ENCODE results near the gene HS6ST1.

HS6ST1 gene

GRCh38 chr2:128343459-128343858 lies 24.8 kb upstream of the HS6ST1 start:
- Histone ChIP-seq H3K4me3 (IDR thresholded peaks at IDR 0.05; ENCODE audit: insufficient read depth, low read depth, low read length) (no peak overlapping the region), H2AFZ (ENCODE audit: low read depth) (no peak overlapping the region), H3K9ac (no peak overlapping the region), H3K36me3 (ENCODE audit: insufficient read depth) (no peaks in the 10 kb centered on the region), H3K4me2 (no peak overlapping the region), H3K27ac (no peak overlapping the region), H4K20me1 (ENCODE audit: insufficient read depth) (no peaks in the 10 kb centered on the region), H3K27me3 (ENCODE audit: insufficient read depth, low read depth) (no peaks in the 10 kb centered on the region), H3K79me2 (ENCODE audit: insufficient read depth, low read depth) (no peaks in the 10 kb centered on the region), H3K4me1 (ENCODE audit: low read depth, poor library complexity, severe bottlenecking) (no peaks in the 10 kb centered on the region)
- no peak for TF ChIP-seq CTCF (conservative IDR thresholded peaks at IDR 0.05; ENCODE audit: low read depth, low read length)

- H3K27me3 ChIP-seq (ENCODE audit: insufficient read depth, low read depth): no peaks in the 10 kb centered on the region
- H3K79me2 ChIP-seq (ENCODE audit: insufficient read depth, low read depth): no peaks in the 10 kb centered on the region
- H3K4me3 ChIP-seq (IDR thresholded peaks at IDR 0.05; ENCODE audit: insufficient read depth, low read depth, low read length): no peak overlapping the region
- H3K4me2 ChIP-seq: no peak overlapping the region
- H3K4me1 ChIP-seq (ENCODE audit: low read depth, poor library complexity, severe bottlenecking): no peaks in the 10 kb centered on the region
- no peak overlapping the region for H3K27ac ChIP-seq
- H3K9ac ChIP-seq: no peak overlapping the region
- H3K36me3 ChIP-seq (ENCODE audit: insufficient read depth): no peaks in the 10 kb centered on the region
- no peak overlapping the region for H2AFZ ChIP-seq (ENCODE audit: low read depth)
- H4K20me1 ChIP-seq (ENCODE audit: insufficient read depth): no peaks in the 10 kb centered on the region
- TF ChIP-seq CTCF (conservative IDR thresholded peaks at IDR 0.05; ENCODE audit: low read depth, low read length): no peak
Measured at GRCh38 chr2:128342550-128342949, 23.9 kb upstream of the HS6ST1 start.

- Histone ChIP-seq H3K4me2 (no peak overlapping the region), H4K20me1 (ENCODE audit: insufficient read depth) (no peaks in the 10 kb centered on the region), H3K4me1 (ENCODE audit: low read depth, poor library complexity, severe bottlenecking) (no peaks in the 10 kb centered on the region), H3K36me3 (ENCODE audit: insufficient read depth) (no peaks in the 10 kb centered on the region), H3K9ac (no peak overlapping the region), H3K27ac (no peak overlapping the region), H3K4me3 (IDR thresholded peaks at IDR 0.05; ENCODE audit: insufficient read depth, low read depth, low read length) (no peak overlapping the region), H3K27me3 (ENCODE audit: insufficient read depth, low read depth) (no peaks in the 10 kb centered on the region), H3K79me2 (ENCODE audit: insufficient read depth, low read depth) (no peaks in the 10 kb centered on the region), H2AFZ (ENCODE audit: low read depth) (no peak overlapping the region)
- TF ChIP-seq CTCF (conservative IDR thresholded peaks at IDR 0.05; ENCODE audit: low read depth, low read length): no peak
Measured at GRCh38 chr2:128341621-128342020, 23.0 kb upstream of the HS6ST1 start.

- no peaks in the 10 kb centered on the region for H4K20me1 ChIP-seq (ENCODE audit: insufficient read depth)
- no peak overlapping the region for H3K9ac ChIP-seq
- no peak for TF ChIP-seq CTCF (conservative IDR thresholded peaks at IDR 0.05; ENCODE audit: low read depth, low read length)
- H3K27ac ChIP-seq: no peak overlapping the region
- H3K79me2 ChIP-seq (ENCODE audit: insufficient read depth, low read depth): no peaks in the 10 kb centered on the region
- H3K4me2 ChIP-seq: no peak overlapping the region
- H2AFZ ChIP-seq (ENCODE audit: low read depth): no peak overlapping the region
- no peak overlapping the region for H3K4me3 ChIP-seq (IDR thresholded peaks at IDR 0.05; ENCODE audit: insufficient read depth, low read depth, low read length)
- H3K4me1 ChIP-seq (ENCODE audit: low read depth, poor library complexity, severe bottlenecking): no peaks in the 10 kb centered on the region
- H3K27me3 ChIP-seq (ENCODE audit: insufficient read depth, low read depth): no peaks in the 10 kb centered on the region
- H3K36me3 ChIP-seq (ENCODE audit: insufficient read depth): no peaks in the 10 kb centered on the region
Measured at GRCh38 chr2:128332091-128332634, 13.5 kb upstream of the HS6ST1 start.
